ENCODE measurements around the gene ATP6V1G1.
"Not testable (repeated sequence)": the region's sequence is repeated elsewhere in the genome, so short reads cannot be mapped to it uniquely, and the experiment has no call there.

DNA sequence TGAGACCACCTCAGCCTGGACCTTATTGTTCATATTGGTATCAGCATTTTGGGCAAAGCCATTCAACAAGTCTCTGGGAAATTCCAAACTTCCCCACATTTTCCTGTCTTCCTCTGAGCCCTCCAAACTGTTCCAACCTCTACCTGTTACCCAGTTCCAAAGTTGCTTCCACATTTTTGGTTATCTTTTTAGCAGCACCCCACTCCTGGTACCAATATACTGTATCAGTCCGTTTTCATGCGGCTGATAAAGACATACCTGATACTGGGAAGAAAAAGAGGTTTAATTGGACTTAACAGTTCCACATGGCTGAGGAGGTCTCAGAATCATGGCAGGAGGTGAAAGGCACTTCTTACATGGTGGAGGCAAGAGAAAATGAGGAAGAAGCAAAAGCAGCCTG is 14.2 kb downstream of the ATP6V1G1 start:
- TF ChIP-seq CTCF (conservative IDR thresholded peaks at IDR 0.05; ENCODE audit: low read length); EZH2phosphoT487 (IDR thresholded peaks at IDR 0.05; ENCODE audit: borderline replicate concordance, low read depth, low read length): not testable (repeated sequence)

Measured in OCI-LY7 (cell line).